Sigmoid colon (tissue), 7 donors: ENCODE data around the gene ZDHHC22. TPM values are rescaled to one million over a fixed set of nuclear protein-coding genes. Genes with fewer than 3 reads are reported as not detected.
A peak's percentile ranks its signal among the peaks of the same experiment; 100 is the strongest.

Experiments used
- DNase-seq: peaks from one replicate; pipeline ENCODE4 v3.0.0-alpha.2; 2019
- H3K27ac ChIP-seq, 4 donors: fragments of 200-600 bp; sonication (generic); one replicate each; pipeline ENCODE4 v1.5.1; 2016 to 2019; ENCODE audit warnings: mild to moderate bottlenecking in 1 of 4
- H3K27me3 ChIP-seq, 3 donors: fragments of 200-600 bp; sonication (generic); one replicate each; pipeline ENCODE4 v1.5.1; 2019; ENCODE audit warnings: mild to moderate bottlenecking in 1 of 3
- H3K36me3 ChIP-seq, 4 donors: fragments of 200-600 bp; sonication (generic); one replicate each; pipeline ENCODE4 v1.5.1; 2016 to 2019
- H3K4me1 ChIP-seq, 4 donors: fragments of 200-600 bp; sonication (generic); one replicate each; pipeline ENCODE4 v1.5.1; 2017 to 2019
- H3K4me3 ChIP-seq, 4 donors: fragments of 200-600 bp; sonication (generic); one replicate each; pipeline ENCODE4 v1.5.1; 2017 to 2019; ENCODE audit warnings: mild to moderate bottlenecking in 2 of 4, moderate library complexity in 1 of 4
- H3K9me3 ChIP-seq, 4 donors: fragments of 200-600 bp in 3 of 4; sonication (generic) in 3 of 4; one replicate each; pipeline versions ENCODE4 v1.5.1 to v1.6.1; 2013 to 2019
- EP300 ChIP-seq, 4 donors: sonication (generic); formaldehyde crosslinking; IDR thresholded peaks; one replicate each; pipeline ENCODE4 v1.6.1; 2017; ENCODE audit warnings: antibody characterized with exemption in 4 of 4
- POLR2A ChIP-seq, 2 donors: fragments of 450-650 bp; IDR thresholded peaks; one replicate each; pipeline ENCODE4 v1.6.1; 2016; ENCODE audit warnings: antibody characterized with exemption in 2 of 2, mild to moderate bottlenecking in 2 of 2, moderate library complexity in 2 of 2
- POLR2AphosphoS5 ChIP-seq, 4 donors: sonication (generic); formaldehyde crosslinking; IDR thresholded peaks; one replicate each; pipeline ENCODE4 v1.6.1; 2017; ENCODE audit warnings: antibody characterized with exemption in 4 of 4
- WGBS, 2 donors: extraction: QIAGEN DNeasy Blood & Tissue Kit; methylation state at CpG; one replicate each; pipeline ENCODE4 v1.1.7; 2013; 5-methylcytosine and 5-hydroxymethylcytosine counted together
- intact Hi-C: fragments of 100-400 bp; cut with DNase I; formaldehyde crosslinking; loops from one replicate; pipeline ENCODE4 v1.15.1; 2023
- polyA plus RNA-seq, 3 donors: library from polyadenylated mRNA; stranded (reverse); fragments of 200-250 nt; gene quantifications; one replicate each; pipeline ENCODE4 v1.2.3, GENCODE V29; 2013
- total RNA-seq, 4 donors: library from RNA; depleted of rRNA; stranded (reverse); fragments of >200 nt; gene quantifications; one replicate each; pipeline ENCODE4 v1.1.0, GENCODE V29; 2016
- TF ChIP-seq, protein P1 (sequence below), 4 experiments: fragments of 450-650 bp in 3 of 4; fragments of 200-600 bp in 1 of 4; IDR thresholded peaks; one replicate each; pipeline ENCODE4 v1.5.1; 2016 to 2019; ENCODE audit warnings: antibody characterized with exemption in 4 of 4, mild to moderate bottlenecking in 3 of 4, moderate library complexity in 2 of 4
- donor health status: healthy with polysubstance abuse.
- donor health status: Bipolar disorder and iron deficiency.
- donor health status: healthy.

ZDHHC22 gene
- total and polyA plus RNA-seq, 7 donors: 0.49 to 1.9 (median 0.95) TPM; not detected in 2

DNA sequence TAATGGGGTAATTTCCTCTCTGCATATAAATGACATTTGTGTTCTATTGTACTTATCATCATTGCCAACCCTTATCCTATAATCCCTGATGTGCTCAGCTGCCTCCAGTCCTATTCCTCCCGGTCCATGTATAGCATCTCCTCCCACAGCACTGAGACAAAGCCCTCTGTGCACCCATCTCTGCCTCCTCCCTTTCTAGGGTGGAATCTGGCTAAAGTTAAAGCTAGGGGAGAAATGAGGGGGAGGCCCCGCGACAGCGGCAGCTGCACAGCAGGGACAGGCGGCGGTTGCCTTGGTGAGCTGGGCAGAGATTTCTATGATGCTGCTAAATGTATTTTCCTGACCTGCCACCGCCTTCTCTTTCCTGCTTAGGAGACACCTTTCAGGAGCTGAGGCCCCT lies 12.8 kb upstream of the ZDHHC22 start:
- no peaks in the 10 kb centered on the region for H3K36me3 ChIP-seq
- H3K27me3 ChIP-seq: peaks cover 0 to 14% (median 0%) of the 10 kb centered on the region in 3 donors
- H3K4me3 ChIP-seq: no peak overlapping the region
- peaks cover 0 to 18% (median 16%) of the 10 kb centered on the region in 4 donors for H3K4me1 ChIP-seq
- no peak for DNase-seq
- no peaks in the 10 kb centered on the region for H3K9me3 ChIP-seq
- H3K27ac ChIP-seq: no peak overlapping the region
- TF ChIP-seq EP300 (IDR thresholded peaks at IDR 0.05) (no peak), POLR2AphosphoS5 (IDR thresholded peaks at IDR 0.05) (no peak), POLR2A (IDR thresholded peaks at IDR 0.05) (no peak)
- TF ChIP-seq, protein P1, sequence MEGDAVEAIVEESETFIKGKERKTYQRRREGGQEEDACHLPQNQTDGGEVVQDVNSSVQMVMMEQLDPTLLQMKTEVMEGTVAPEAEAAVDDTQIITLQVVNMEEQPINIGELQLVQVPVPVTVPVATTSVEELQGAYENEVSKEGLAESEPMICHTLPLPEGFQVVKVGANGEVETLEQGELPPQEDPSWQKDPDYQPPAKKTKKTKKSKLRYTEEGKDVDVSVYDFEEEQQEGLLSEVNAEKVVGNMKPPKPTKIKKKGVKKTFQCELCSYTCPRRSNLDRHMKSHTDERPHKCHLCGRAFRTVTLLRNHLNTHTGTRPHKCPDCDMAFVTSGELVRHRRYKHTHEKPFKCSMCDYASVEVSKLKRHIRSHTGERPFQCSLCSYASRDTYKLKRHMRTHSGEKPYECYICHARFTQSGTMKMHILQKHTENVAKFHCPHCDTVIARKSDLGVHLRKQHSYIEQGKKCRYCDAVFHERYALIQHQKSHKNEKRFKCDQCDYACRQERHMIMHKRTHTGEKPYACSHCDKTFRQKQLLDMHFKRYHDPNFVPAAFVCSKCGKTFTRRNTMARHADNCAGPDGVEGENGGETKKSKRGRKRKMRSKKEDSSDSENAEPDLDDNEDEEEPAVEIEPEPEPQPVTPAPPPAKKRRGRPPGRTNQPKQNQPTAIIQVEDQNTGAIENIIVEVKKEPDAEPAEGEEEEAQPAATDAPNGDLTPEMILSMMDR (IDR thresholded peaks at IDR 0.05): no peak
- intact Hi-C loops: loop anchor here (5.0 kb wide), 1 partner anchor 163 kb away; no protein-coding TSS in a partner anchor
- 55 to 64% methylated on average over 7 of the region's 7 CpGs for WGBS, 2 donors

DNA sequence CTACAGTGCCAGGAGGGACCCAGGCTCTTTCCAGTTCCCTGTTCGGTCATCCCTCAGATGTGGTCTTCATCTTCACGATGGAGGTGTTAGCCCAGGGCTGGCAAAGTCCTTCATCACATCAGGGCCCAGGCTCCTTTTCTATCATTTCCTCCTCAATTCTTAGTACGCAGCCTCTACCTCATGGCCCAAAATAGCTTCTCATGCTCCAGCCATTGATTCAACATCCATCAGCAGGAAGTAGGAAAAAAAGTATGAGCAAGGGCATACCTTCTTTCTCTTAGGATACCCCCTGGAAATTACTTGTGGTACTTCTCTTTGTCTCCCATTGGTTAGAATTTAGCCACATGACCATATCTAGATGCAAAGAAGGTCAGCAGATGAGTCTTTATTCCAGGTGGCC lies 12.2 kb upstream of the ZDHHC22 start:
- Histone ChIP-seq H3K4me3 (no peak overlapping the region), H3K4me1 (peaks cover 0 to 13% (median 12%) of the 10 kb centered on the region in 4 donors), H3K9me3 (no peaks in the 10 kb centered on the region), H3K36me3 (no peaks in the 10 kb centered on the region), H3K27ac (no peak overlapping the region), H3K27me3 (peaks cover 0 to 14% (median 0%) of the 10 kb centered on the region in 3 donors)
- DNase-seq: no peak
- TF ChIP-seq, protein P1 (IDR thresholded peaks at IDR 0.05): no peak
- TF ChIP-seq POLR2AphosphoS5 (IDR thresholded peaks at IDR 0.05) (no peak), EP300 (IDR thresholded peaks at IDR 0.05) (no peak), POLR2A (IDR thresholded peaks at IDR 0.05) (no peak)
- 94% methylated on average over 3 of the region's 3 CpGs for WGBS, 2 donors
- intact Hi-C loops: loop anchor here (5.0 kb wide), 1 partner anchor 163 kb away; no protein-coding TSS in a partner anchor

DNA sequence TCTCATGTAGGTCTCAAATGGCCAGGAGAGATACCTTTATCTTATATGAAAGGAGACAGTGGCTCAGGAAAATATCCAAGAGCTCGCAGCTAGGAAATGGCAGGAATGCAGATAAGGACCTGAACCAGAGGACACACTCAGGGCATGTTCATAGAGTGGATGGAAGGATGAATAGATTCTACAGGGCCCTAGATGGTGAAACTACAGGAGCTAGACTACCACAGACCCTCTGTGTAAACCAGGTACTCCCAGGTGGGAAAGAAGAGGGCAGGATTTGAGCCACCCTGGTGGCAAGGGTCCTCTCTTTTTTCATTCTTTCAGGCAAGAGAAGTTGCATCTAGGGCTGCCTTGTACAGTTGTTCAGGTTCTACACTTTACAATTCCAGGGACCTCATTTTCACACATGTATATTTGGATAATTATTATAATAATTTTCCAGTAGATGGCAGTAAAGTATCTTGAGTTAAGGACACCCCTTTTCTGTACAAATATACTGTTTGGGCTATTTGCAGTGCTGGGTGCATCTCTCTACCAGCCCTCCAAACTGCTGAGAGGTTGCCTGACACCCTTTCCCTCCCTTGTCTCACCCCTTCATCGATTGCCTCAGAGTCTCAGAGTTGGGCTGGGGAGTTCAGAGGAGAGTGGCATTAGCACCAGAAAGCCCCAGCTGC lies 10.5 kb upstream of the ZDHHC22 start:
- Histone ChIP-seq H3K4me1 (no peaks in the 10 kb centered on the region), H3K27me3 (peaks cover 0 to 20% (median 0%) of the 10 kb centered on the region in 3 donors), H3K4me3 (no peak overlapping the region), H3K9me3 (no peaks in the 10 kb centered on the region), H3K27ac (no peak overlapping the region), H3K36me3 (no peaks in the 10 kb centered on the region)
- TF ChIP-seq POLR2AphosphoS5 (IDR thresholded peaks at IDR 0.05): no peak
- TF ChIP-seq, protein P1 (IDR thresholded peaks at IDR 0.05): peak in 1 of 4 experiments; percentile 5
- intact Hi-C loops: loop anchor here (5.0 kb wide), 1 partner anchor 165 kb away; no protein-coding TSS in a partner anchor
- 31 to 51% methylated on average over 2 of the region's 2 CpGs for WGBS, 2 donors
- no peak for DNase-seq

DNA sequence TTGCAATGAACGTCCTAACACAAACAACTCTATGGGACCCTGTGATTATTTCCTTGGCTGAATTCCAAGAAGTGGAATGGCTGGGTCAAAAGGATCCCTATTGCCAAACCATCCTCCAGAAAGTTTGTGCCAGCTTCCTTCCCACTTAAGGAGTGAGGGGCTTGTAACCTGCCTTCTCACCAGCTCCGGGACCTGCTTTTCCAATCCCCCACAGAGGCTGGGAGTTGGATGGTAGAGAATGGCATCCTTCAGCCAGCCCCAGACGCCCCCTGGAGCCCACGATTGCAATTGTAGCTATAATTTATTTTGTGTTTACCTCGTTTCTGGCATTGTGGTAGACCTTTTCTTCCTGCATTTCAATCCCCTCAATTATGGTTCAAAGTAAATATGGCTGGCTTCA lies 9.7 kb upstream of the ZDHHC22 start:
- H3K4me3 ChIP-seq: no peak overlapping the region
- no peaks in the 10 kb centered on the region for H3K9me3 ChIP-seq
- WGBS, 2 donors: 2 to 8% methylated on average over 5 of the region's 5 CpGs
- no peaks in the 10 kb centered on the region for H3K4me1 ChIP-seq
- peak; percentile 17 for DNase-seq
- H3K27ac ChIP-seq: no peak overlapping the region
- H3K27me3 ChIP-seq: peaks cover 0 to 28% (median 4%) of the 10 kb centered on the region in 3 donors
- H3K36me3 ChIP-seq: no peaks in the 10 kb centered on the region
- intact Hi-C loops: loop anchor here (5.0 kb wide), 1 partner anchor 166 kb away; no protein-coding TSS in a partner anchor
- no peak for TF ChIP-seq POLR2A (IDR thresholded peaks at IDR 0.05)
- TF ChIP-seq POLR2AphosphoS5 (IDR thresholded peaks at IDR 0.05): no peak
- TF ChIP-seq, protein P1 (IDR thresholded peaks at IDR 0.05): no peak
- no peak for TF ChIP-seq EP300 (IDR thresholded peaks at IDR 0.05)
